Neural crest cell (in vitro differentiated cells): Measurements from ENCODE around the gene HOXA9. TPM values are rescaled to one million over a fixed set of nuclear protein-coding genes. Genes with fewer than 3 reads are reported as not detected.

ENCODE experiments used
- DNase-seq: peaks from one replicate; pipeline ENCODE4 v3.0.0; 2021; ENCODE audit warnings: low read depth, mixed read lengths, low spot score
- H3K27ac Mint-ChIP-seq: one replicate; pipeline ENCODE4 v1.8.0; 2021; ENCODE audit warnings: mild to moderate bottlenecking, mixed read lengths; ENCODE audit not compliant: unreplicated experiment
- H3K27me3 Mint-ChIP-seq: 2 replicates; pipeline ENCODE4 v1.8.0; 2021; ENCODE audit warnings: low read depth, mild to moderate bottlenecking, mixed read lengths
- H3K36me3 Mint-ChIP-seq: 2 replicates; pipeline ENCODE4 v1.8.0; 2021; ENCODE audit warnings: low read depth, mild to moderate bottlenecking, mixed read lengths
- H3K4me1 Mint-ChIP-seq: 2 replicates; pipeline ENCODE4 v1.8.0; 2021; ENCODE audit warnings: mixed read lengths
- H3K4me3 Mint-ChIP-seq: one replicate; pipeline ENCODE4 v1.8.0; 2021; ENCODE audit warnings: mild to moderate bottlenecking, mixed read lengths
- H3K9me3 Mint-ChIP-seq: 2 replicates; pipeline ENCODE4 v1.8.0; 2021; ENCODE audit warnings: mixed read lengths
- total RNA-seq: library from RNA; stranded (reverse); gene quantifications from 2 replicates; pipeline ENCODE4 v1.2.1, GENCODE V29; 2021
- TF ChIP-seq, protein P1 (sequence below): fragments of 200-600 bp; sonication (generic); conservative IDR thresholded peaks from 2 replicates; pipeline ENCODE4 v1.5.0; 2021; ENCODE audit warnings: antibody characterized with exemption, mild to moderate bottlenecking

Gene HOXA9
- total RNA-seq, 1 donor from 2014 or later = 9.0 TPM

DNA sequence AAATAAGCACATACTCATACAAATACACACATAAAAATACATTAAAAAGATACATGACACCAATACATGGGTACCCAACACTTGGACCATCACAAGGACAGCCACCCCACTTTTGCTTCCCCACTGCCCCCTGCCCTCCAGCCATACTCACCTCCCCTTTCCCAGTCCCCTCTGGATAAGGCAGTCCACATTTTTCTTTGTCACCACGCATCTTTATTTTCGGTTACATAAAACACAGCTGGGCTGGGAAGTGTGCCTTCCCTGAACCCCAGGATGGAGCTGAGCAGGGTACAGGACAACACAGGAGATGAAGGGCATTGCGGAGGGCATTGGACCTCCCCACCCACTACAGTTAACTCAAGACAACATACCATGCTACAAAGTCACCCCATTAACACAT, 11.8 kb downstream of the HOXA9 start:
- Mint-ChIP-seq H3K27me3 (peaks cover 100% of the 10 kb centered on the region), H3K27ac (no peak overlapping the region), H3K4me3 (peak overlapping the region; percentile 64), H3K9me3 (no peaks in the 10 kb centered on the region), H3K36me3 (peaks cover 8% of the 10 kb centered on the region), H3K4me1 (peaks cover 32% of the 10 kb centered on the region)
- TF ChIP-seq, protein P1, sequence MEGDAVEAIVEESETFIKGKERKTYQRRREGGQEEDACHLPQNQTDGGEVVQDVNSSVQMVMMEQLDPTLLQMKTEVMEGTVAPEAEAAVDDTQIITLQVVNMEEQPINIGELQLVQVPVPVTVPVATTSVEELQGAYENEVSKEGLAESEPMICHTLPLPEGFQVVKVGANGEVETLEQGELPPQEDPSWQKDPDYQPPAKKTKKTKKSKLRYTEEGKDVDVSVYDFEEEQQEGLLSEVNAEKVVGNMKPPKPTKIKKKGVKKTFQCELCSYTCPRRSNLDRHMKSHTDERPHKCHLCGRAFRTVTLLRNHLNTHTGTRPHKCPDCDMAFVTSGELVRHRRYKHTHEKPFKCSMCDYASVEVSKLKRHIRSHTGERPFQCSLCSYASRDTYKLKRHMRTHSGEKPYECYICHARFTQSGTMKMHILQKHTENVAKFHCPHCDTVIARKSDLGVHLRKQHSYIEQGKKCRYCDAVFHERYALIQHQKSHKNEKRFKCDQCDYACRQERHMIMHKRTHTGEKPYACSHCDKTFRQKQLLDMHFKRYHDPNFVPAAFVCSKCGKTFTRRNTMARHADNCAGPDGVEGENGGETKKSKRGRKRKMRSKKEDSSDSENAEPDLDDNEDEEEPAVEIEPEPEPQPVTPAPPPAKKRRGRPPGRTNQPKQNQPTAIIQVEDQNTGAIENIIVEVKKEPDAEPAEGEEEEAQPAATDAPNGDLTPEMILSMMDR = no peak
- DNase-seq = no peak

DNA sequence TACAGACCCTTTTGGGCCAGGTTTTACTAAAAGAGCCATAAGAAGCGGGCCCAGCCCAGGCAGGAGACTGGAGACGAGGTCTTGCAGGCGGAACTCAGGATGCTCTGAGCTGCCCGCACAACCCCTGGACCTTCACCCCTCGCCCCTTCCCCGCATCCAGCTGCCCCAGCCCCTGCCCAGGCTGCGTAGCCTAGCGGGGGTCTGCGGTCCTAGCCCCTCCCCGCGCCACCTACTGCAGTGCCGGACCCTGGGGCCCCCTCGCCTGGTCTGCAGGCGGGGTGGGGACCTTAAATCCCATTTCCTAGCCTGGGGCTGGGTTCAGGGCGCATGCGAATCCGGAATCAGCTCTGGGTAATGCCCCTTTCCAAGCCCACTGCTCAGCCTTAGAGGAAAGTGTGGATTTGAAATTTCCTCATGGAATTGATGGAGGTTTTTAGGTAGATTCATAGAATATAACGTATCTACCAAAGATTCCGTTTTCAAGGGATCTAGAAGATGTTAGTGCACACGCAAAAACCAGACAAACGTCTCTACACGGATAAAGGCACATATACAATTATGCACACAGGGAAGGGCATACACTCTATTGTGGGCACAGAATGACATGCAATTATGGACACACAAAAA, 12.4 kb downstream of the HOXA9 start:
- TF ChIP-seq, protein P1 = no peak
- no peaks in the 10 kb centered on the region for H3K9me3 Mint-ChIP-seq
- no peak for DNase-seq
- H3K36me3 Mint-ChIP-seq = peaks cover 5% of the 10 kb centered on the region
- H3K4me1 Mint-ChIP-seq = peaks cover 31% of the 10 kb centered on the region
- H3K4me3 Mint-ChIP-seq = peak overlapping the region; percentile 54
- peaks cover 100% of the 10 kb centered on the region for H3K27me3 Mint-ChIP-seq
- no peak overlapping the region for H3K27ac Mint-ChIP-seq

DNA sequence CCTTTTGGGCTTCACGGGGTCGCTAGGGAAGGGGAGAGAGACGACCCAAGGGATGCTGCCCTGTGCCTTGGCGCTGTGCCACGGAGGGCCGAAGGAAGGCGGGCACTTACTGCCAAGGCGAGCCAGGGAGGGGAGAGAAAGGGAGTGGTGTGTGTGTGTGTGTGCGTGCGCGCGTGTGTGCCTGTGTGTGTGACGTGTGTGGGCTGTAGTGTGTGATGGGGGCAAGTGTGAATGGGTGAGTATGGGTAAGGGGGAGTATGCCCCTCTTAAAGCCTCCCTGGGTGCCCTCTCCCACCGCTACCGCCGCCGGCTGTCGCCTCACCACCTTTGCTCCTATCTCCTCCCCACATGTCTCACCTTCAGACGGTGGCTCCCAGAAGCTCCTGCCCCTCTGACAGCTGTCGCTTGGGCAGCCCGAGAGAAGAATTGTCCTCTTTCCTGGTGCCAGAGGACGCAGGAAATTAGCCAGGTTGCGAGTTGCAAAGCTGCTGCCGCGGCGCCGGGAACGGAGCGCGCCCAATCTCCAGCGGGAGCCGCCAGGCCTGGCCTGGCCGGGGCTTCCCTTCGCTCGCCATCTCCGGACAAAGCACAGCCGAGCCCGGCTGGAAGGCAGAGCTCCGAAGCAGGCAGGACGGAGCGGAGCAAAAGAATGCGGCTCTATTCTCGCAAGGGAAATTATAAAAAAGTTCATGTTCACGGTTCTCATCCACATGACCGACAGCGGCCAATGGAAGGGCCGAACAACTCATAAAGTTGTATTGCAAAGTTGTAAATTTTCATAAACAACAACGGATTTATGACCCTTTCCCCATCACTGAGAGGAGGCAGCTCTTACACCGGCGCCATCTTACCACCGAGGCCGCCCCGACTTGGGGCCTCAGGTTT, 13.2 kb downstream of the HOXA9 start, which contains the start of gene HOXA3:
TSS of gene HOXA3 (minus strand) at position 653 of the 885 bp plus-strand sequence. CDS start 41,943 bp downstream, outside the sequence.
- Mint-ChIP-seq H3K9me3 (no peaks in the 10 kb centered on the region), H3K27me3 (peaks cover 100% of the 10 kb centered on the region), H3K4me1 (peaks cover 28% of the 10 kb centered on the region), H3K27ac (peak within 1 kb of the TSS; percentile 80), H3K4me3 (peak within 1 kb of the TSS; percentile 85), H3K36me3 (peaks cover 5% of the 10 kb centered on the region)
- no peak for DNase-seq
- TF ChIP-seq, protein P1 = no peak

DNA sequence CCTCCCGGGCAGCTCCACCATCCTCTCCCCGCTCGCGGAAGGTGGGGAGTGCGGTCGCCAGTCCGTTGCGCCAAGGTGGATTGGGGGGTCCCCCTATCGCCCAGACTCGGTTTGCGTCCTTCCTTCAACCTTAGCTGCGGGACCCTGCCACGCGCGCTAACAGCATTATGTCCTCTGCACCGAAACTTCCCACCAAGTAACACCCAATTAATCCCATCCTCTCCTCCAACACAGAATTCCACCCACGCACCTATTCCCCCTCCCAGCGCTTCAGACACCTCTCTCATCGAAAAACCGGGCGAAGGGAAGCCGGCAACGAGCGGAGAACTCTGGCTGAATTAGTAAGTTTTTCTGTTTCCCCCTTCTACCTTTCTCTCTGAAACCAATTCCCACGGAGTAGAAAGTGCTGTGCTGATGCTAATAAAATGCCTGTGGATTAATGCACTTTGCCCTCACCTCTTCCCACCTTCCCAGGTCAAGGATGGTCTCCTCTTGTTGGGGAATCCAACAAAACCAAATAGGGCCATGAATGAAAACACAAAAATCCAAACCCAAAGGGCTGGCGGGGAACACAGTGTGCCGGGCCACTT, 13.9 kb downstream of the HOXA9 start:
- DNase-seq = no peak
- Mint-ChIP-seq H3K9me3 (peaks cover 1% of the 10 kb centered on the region), H3K4me3 (peak overlapping the region; percentile 85), H3K36me3 (peaks cover 5% of the 10 kb centered on the region), H3K27me3 (peaks cover 100% of the 10 kb centered on the region), H3K27ac (peak overlapping the region; percentile 80), H3K4me1 (peaks cover 30% of the 10 kb centered on the region)
- TF ChIP-seq, protein P1 = no peak

DNA sequence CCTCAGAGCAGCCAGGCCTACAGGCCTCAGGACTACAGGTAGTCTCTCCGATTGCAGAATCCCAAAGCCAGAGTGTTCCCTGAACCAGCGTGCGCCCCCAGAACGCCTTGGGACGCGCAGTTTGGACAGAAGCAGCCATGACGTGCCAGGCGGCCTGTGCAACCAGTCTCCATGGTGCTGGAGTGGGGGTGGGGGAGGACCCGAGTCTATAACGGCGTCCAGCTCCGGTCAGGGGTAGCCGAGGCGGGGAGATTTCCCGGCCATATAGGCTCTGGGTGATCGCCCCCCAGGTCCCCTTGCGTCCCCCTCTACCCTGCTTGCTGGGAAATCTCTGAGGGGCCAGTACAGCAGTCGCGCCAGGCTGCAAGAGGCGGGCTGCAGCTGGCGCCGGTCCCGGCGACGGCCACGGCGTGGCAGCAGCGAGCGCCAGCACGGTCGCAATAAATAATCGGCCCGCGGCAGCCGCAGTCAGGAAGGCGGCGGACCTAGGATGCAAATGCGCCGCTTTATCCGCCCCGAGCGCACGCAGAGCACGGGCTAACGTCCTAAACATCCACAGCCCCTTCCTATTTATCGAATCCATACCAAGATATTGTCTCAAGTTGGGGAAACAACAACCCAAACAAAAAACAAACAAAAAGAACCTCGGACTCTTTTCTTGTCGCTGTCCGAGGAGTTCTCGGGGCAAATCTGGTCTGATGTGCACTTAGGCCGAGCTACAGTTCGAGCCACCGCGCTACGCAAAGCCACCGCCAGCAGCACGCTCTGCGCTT, 14.6 kb downstream of the HOXA9 start:
- TF ChIP-seq, protein P1 = peak; percentile 89
- peaks cover 26% of the 10 kb centered on the region for H3K4me1 Mint-ChIP-seq
- DNase-seq = peak; percentile 72
- H3K27me3 Mint-ChIP-seq = peaks cover 100% of the 10 kb centered on the region
- H3K9me3 Mint-ChIP-seq = peaks cover 4% of the 10 kb centered on the region
- peaks cover 8% of the 10 kb centered on the region for H3K36me3 Mint-ChIP-seq
- peak overlapping the region; percentile 85 for H3K4me3 Mint-ChIP-seq
- peak overlapping the region; percentile 80 for H3K27ac Mint-ChIP-seq
